Trophoblast cell (in vitro differentiated cells and primary cell): ENCODE measurements around the gene PIWIL1. TPM values are rescaled to one million over a fixed set of nuclear protein-coding genes. Genes with fewer than 3 reads are reported as not detected.

Experiments
- DNase-seq, 2 donors: peaks; one replicate each; pipeline ENCODE4 v3.0.0-alpha.2; 2016
- H2AFZ ChIP-seq: 2 replicates; pipeline ENCODE4 v1.6.1; 2013; ENCODE audit warnings: low read length, moderate library complexity, mild to moderate bottlenecking; ENCODE audit not compliant: insufficient read depth, poor library complexity
- H2AK5ac ChIP-seq: 2 replicates; pipeline ENCODE4 v1.6.1; 2013; ENCODE audit warnings: mild to moderate bottlenecking, low read length
- H2BK120ac ChIP-seq: 2 replicates; pipeline ENCODE4 v1.6.1; 2013; ENCODE audit warnings: low read length, mild to moderate bottlenecking, moderate library complexity; ENCODE audit not compliant: insufficient read depth, poor library complexity
- H2BK12ac ChIP-seq: 2 replicates; pipeline ENCODE4 v1.6.1; 2013; ENCODE audit warnings: mild to moderate bottlenecking, low read length, moderate library complexity
- H2BK5ac ChIP-seq: 2 replicates; pipeline ENCODE4 v1.6.1; 2013; ENCODE audit warnings: low read length, low read depth, moderate library complexity, mild to moderate bottlenecking; ENCODE audit not compliant: poor library complexity
- H3K14ac ChIP-seq: 2 replicates; pipeline ENCODE4 v1.6.1; 2013; ENCODE audit warnings: mild to moderate bottlenecking, low read length
- H3K18ac ChIP-seq: 2 replicates; pipeline ENCODE4 v1.6.1; 2013; ENCODE audit warnings: mild to moderate bottlenecking, low read length
- H3K23ac ChIP-seq: 2 replicates; pipeline ENCODE4 v1.6.1; 2013; ENCODE audit warnings: low read length
- H3K27ac ChIP-seq: 2 replicates; pipeline ENCODE4 v1.5.1; 2013; ENCODE audit warnings: low read depth, mild to moderate bottlenecking, inconsistent platforms, low read length, moderate library complexity
- H3K27me3 ChIP-seq: 2 replicates; pipeline ENCODE4 v1.6.1; 2013; ENCODE audit warnings: inconsistent platforms, mild to moderate bottlenecking, low read length, moderate library complexity; ENCODE audit not compliant: insufficient read depth
- H3K36me3 ChIP-seq, 2 experiments: 1 replicate in 1 of 2; 2 replicates in 1 of 2; pipeline ENCODE4 v1.6.1; 2013; ENCODE audit warnings: low read length in 2 of 2, mild to moderate bottlenecking in 2 of 2, moderate library complexity in 1 of 2; ENCODE audit not compliant: insufficient read depth in 2 of 2, control insufficient read depth in 1 of 2
- H3K4ac ChIP-seq: 2 replicates; pipeline ENCODE4 v1.6.1; 2013; ENCODE audit warnings: low read depth, mild to moderate bottlenecking, low read length, moderate library complexity
- H3K4me1 ChIP-seq, 2 experiments: 1 replicate in 1 of 2; 2 replicates in 1 of 2; pipeline ENCODE4 v1.6.1; 2013; ENCODE audit warnings: low read length in 2 of 2, mild to moderate bottlenecking in 2 of 2, moderate library complexity in 1 of 2; ENCODE audit not compliant: insufficient read depth in 2 of 2, control insufficient read depth in 1 of 2
- H3K4me2 ChIP-seq: 2 replicates; pipeline ENCODE4 v1.6.1; 2013; ENCODE audit warnings: inconsistent platforms, mild to moderate bottlenecking, low read length, moderate library complexity
- H3K4me3 ChIP-seq: 2 replicates; pipeline ENCODE4 v1.5.1; 2013; ENCODE audit warnings: mild to moderate bottlenecking, low read depth, low read length, inconsistent platforms
- H3K79me1 ChIP-seq: one replicate; pipeline ENCODE4 v1.6.1; 2013; ENCODE audit warnings: low read length
- H3K79me2 ChIP-seq: 2 replicates; pipeline ENCODE4 v1.6.1; 2013; ENCODE audit warnings: low read length, mild to moderate bottlenecking; ENCODE audit not compliant: control insufficient read depth, insufficient read depth, poor library complexity
- H3K9ac ChIP-seq: 2 replicates; pipeline ENCODE4 v1.6.1; 2013; ENCODE audit warnings: mild to moderate bottlenecking, low read length
- H3K9me3 ChIP-seq: 2 replicates; pipeline ENCODE4 v1.6.1; 2013; ENCODE audit warnings: low read depth, mild to moderate bottlenecking, control low read depth, inconsistent platforms, low read length; ENCODE audit not compliant: insufficient read depth
- H4K12ac ChIP-seq: 2 replicates; pipeline ENCODE4 v1.6.1; 2013; ENCODE audit warnings: low read depth, mild to moderate bottlenecking, low read length, moderate library complexity
- H4K8ac ChIP-seq: 2 replicates; pipeline ENCODE4 v1.6.1; 2013; ENCODE audit warnings: low read depth, mild to moderate bottlenecking, low read length, moderate library complexity
- H4K91ac ChIP-seq: one replicate; pipeline ENCODE4 v1.6.1; 2013; ENCODE audit warnings: low read depth, mild to moderate bottlenecking, low read length, moderate library complexity
- WGBS: extraction: QIAGEN DNeasy Blood & Tissue Kit; methylation state at CpG from one replicate; pipeline ENCODE4 v1.1.7; 2013; ENCODE audit warnings: missing lambda C conversion rate; ENCODE audit not compliant: insufficient read length, insufficient coverage; ENCODE audit errors: extremely low coverage; 5-methylcytosine and 5-hydroxymethylcytosine counted together
- polyA plus RNA-seq: library from polyadenylated mRNA; stranded (reverse); fragments of 200-250 nt; gene quantifications from 2 replicates; pipeline ENCODE4 v1.2.3, GENCODE V29; 2013

The PIWIL1 gene
- polyA plus RNA-seq = not detected in 2 replicates

DNA sequence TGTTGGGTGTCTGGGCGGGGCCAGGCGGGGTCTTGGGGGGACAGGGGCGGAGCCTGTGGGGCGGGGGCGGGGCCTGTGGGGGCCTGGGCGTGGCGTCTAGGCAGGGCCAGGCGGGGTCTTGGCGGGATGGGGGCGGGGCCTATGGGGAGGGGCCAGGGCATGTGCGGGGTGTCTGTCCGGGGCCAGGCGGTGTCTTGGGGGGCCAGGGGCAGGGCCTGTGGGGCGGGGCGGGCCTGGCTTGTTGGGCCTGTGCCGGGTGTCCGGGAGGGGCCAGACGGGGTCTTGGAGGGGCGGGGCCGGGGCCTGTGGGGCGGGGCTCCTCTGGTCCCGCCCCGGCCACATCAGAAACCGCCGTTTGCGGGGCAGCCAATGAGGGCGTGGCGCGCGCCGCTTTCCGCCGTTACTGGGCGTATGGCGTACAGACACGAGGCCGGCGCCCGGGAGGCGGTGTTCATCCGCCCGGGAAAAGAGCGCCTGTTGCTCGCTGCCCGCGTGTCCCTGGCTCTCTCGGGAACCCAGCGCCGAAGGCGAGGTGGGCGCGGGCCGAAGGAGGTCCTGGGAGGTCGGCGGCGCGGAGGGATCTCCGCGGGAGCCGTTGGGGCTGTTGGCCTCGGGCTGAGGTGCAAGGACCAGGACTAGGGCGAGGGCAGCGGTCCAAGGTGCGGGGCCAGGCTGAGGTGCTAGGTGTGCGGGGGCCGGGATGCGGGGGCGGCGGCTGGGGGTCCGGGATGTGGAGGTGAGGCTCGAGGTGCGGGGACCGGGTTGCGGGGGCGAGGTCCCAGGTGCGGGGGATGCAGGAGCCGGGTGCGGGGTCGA is at the start of gene PIWIL1:
Gene PIWIL1 (plus strand): TSS at position 400 of the 816 bp plus-strand sequence. CDS start 4,705 bp downstream, outside the sequence.
- DNase-seq = no peak
- Histone ChIP-seq H3K36me3 (no peaks in the 10 kb centered on the region), H3K9me3 (no peaks in the 10 kb centered on the region), H4K8ac (no peak within 1 kb of the TSS), H3K27ac (no peak within 1 kb of the TSS), H2BK120ac (no peak within 1 kb of the TSS), H2AFZ (no peak within 1 kb of the TSS), H3K14ac (no peak within 1 kb of the TSS), H4K12ac (no peak within 1 kb of the TSS), H2AK5ac (no peak within 1 kb of the TSS), H3K27me3 (no peaks in the 10 kb centered on the region), H3K4me1 (no peaks in the 10 kb centered on the region), H3K79me2 (no peaks in the 10 kb centered on the region), H4K91ac (no peak within 1 kb of the TSS), H3K9ac (no peak within 1 kb of the TSS), H3K79me1 (no peaks in the 10 kb centered on the region), H3K4me2 (no peak within 1 kb of the TSS), H3K4ac (no peak within 1 kb of the TSS), H3K18ac (no peak within 1 kb of the TSS), H2BK12ac (no peak within 1 kb of the TSS), H2BK5ac (no peak within 1 kb of the TSS), H3K23ac (no peak within 1 kb of the TSS), H3K4me3 (no peak within 1 kb of the TSS)
- no CpG with 5 or more reads among the region's 79 CpGs for WGBS

GRCh38 chr12:130288206-130288605 is 49.5 kb upstream of the PIWIL1 start:
- H2AK5ac ChIP-seq = no peak overlapping the region
- no peak overlapping the region for H2AFZ ChIP-seq
- no peak overlapping the region for H4K12ac ChIP-seq
- no peak for DNase-seq
- H3K23ac ChIP-seq = no peak overlapping the region
- no peak overlapping the region for H3K4ac ChIP-seq
- no peak overlapping the region for H3K4me3 ChIP-seq
- H2BK12ac ChIP-seq = no peak overlapping the region
- H4K8ac ChIP-seq = no peak overlapping the region
- peaks cover 16% of the 10 kb centered on the region for H3K9me3 ChIP-seq
- no peak overlapping the region for H4K91ac ChIP-seq
- H3K27ac ChIP-seq = no peak overlapping the region
- H3K79me2 ChIP-seq = no peaks in the 10 kb centered on the region
- H3K4me1 ChIP-seq = no peaks in the 10 kb centered on the region
- H2BK120ac ChIP-seq = no peak overlapping the region
- H2BK5ac ChIP-seq = no peak overlapping the region
- H3K4me2 ChIP-seq = no peak overlapping the region
- no peaks in the 10 kb centered on the region for H3K79me1 ChIP-seq
- H3K14ac ChIP-seq = no peak overlapping the region
- H3K9ac ChIP-seq = no peak overlapping the region
- no peaks in the 10 kb centered on the region for H3K27me3 ChIP-seq
- no peak overlapping the region for H3K18ac ChIP-seq
- no CpG with 5 or more reads among the region's 4 CpGs for WGBS
- H3K36me3 ChIP-seq = no peaks in the 10 kb centered on the region

- Histone ChIP-seq H4K12ac (no peak overlapping the region), H2AK5ac (no peak overlapping the region), H3K18ac (no peak overlapping the region), H2BK12ac (no peak overlapping the region), H3K14ac (no peak overlapping the region), H3K9ac (no peak overlapping the region), H3K23ac (no peak overlapping the region), H3K79me2 (no peaks in the 10 kb centered on the region), H3K4me2 (no peak overlapping the region), H3K27ac (no peak overlapping the region), H3K9me3 (peaks cover 16% of the 10 kb centered on the region), H2BK120ac (no peak overlapping the region), H4K8ac (no peak overlapping the region), H3K4ac (no peak overlapping the region), H3K4me3 (no peak overlapping the region), H2BK5ac (no peak overlapping the region), H2AFZ (no peak overlapping the region), H3K79me1 (no peaks in the 10 kb centered on the region), H3K27me3 (no peaks in the 10 kb centered on the region), H3K36me3 (no peaks in the 10 kb centered on the region), H3K4me1 (no peaks in the 10 kb centered on the region), H4K91ac (no peak overlapping the region)
- no CpG with 5 or more reads among the region's 6 CpGs for WGBS
- DNase-seq = no peak
These were observed 49.0 kb upstream of the PIWIL1 start for GRCh38 chr12:130288691-130289090.

GRCh38 chr12:130290114-130290513 is 47.6 kb upstream of the PIWIL1 start:
- no peak overlapping the region for H3K27ac ChIP-seq
- H3K9ac ChIP-seq = no peak overlapping the region
- no peak overlapping the region for H2BK120ac ChIP-seq
- H3K4ac ChIP-seq = no peak overlapping the region
- H2BK5ac ChIP-seq = no peak overlapping the region
- H2AFZ ChIP-seq = no peak overlapping the region
- peaks cover 18% of the 10 kb centered on the region for H3K9me3 ChIP-seq
- no peak overlapping the region for H3K4me2 ChIP-seq
- no peaks in the 10 kb centered on the region for H3K79me2 ChIP-seq
- H3K18ac ChIP-seq = no peak overlapping the region
- no CpG with 5 or more reads among the region's 1 CpG for WGBS
- no peak overlapping the region for H3K4me3 ChIP-seq
- no peak for DNase-seq
- no peak overlapping the region for H3K14ac ChIP-seq
- no peak overlapping the region for H2AK5ac ChIP-seq
- H4K8ac ChIP-seq = no peak overlapping the region
- H3K23ac ChIP-seq = no peak overlapping the region
- H3K36me3 ChIP-seq = no peaks in the 10 kb centered on the region
- no peaks in the 10 kb centered on the region for H3K4me1 ChIP-seq
- no peak overlapping the region for H4K12ac ChIP-seq
- H4K91ac ChIP-seq = no peak overlapping the region
- no peaks in the 10 kb centered on the region for H3K79me1 ChIP-seq
- no peak overlapping the region for H2BK12ac ChIP-seq
- H3K27me3 ChIP-seq = no peaks in the 10 kb centered on the region
